Osteoblast (primary cell): ENCODE measurements around the gene ABCC3. TPM values are rescaled to one million over a fixed set of nuclear protein-coding genes. Genes with fewer than 3 reads are reported as not detected.

Experiments
- DNase-seq: peaks from one replicate; pipeline ENCODE4 v3.0.0; 2011; ENCODE audit warnings: low spot score, mixed read lengths; ENCODE audit not compliant: insufficient read length; ENCODE audit errors: missing footprints
- H2AFZ ChIP-seq: 2 replicates; pipeline ENCODE4 v1.6.0; 2011; ENCODE audit warnings: mild to moderate bottlenecking, low read length
- H3K27ac ChIP-seq: 2 replicates; pipeline ENCODE4 v1.5.1; 2011; ENCODE audit warnings: mild to moderate bottlenecking, low read depth, low read length, moderate library complexity
- H3K27me3 ChIP-seq: 2 replicates; pipeline ENCODE4 v1.6.0; 2012; ENCODE audit warnings: mild to moderate bottlenecking, control low read depth, inconsistent platforms, low read length, moderate library complexity; ENCODE audit not compliant: insufficient read depth
- H3K36me3 ChIP-seq: 2 replicates; pipeline ENCODE4 v1.5.1; 2011; ENCODE audit warnings: mild to moderate bottlenecking, low read length, control low read depth, moderate library complexity; ENCODE audit not compliant: insufficient read depth
- H3K4me1 ChIP-seq: 2 replicates; pipeline ENCODE4 v1.5.1; 2011; ENCODE audit warnings: mild to moderate bottlenecking, low read length, control low read depth, moderate library complexity; ENCODE audit not compliant: insufficient read depth
- H3K4me2 ChIP-seq: 2 replicates; pipeline ENCODE4 v1.6.0; 2011; ENCODE audit warnings: mild to moderate bottlenecking, low read length; ENCODE audit not compliant: insufficient read depth
- H3K4me3 ChIP-seq: fragments of 200-600 bp; sonication (generic); 3 replicates; pipeline ENCODE4 v1.5.1; 2012; ENCODE audit warnings: mild to moderate bottlenecking, low read length, inconsistent platforms; ENCODE audit not compliant: insufficient read depth
- H3K79me2 ChIP-seq: 2 replicates; pipeline ENCODE4 v1.6.0; 2012; ENCODE audit warnings: mild to moderate bottlenecking, low read length, control low read depth, inconsistent platforms; ENCODE audit not compliant: insufficient read depth
- H3K9me3 ChIP-seq: 2 replicates; pipeline ENCODE4 v1.5.1; 2011; ENCODE audit warnings: low read depth, low read length, control low read depth
- H4K20me1 ChIP-seq: 2 replicates; pipeline ENCODE4 v1.6.0; 2012; ENCODE audit warnings: mild to moderate bottlenecking, low read length, control low read depth; ENCODE audit not compliant: insufficient read depth
- total RNA-seq: library from RNA; depleted of rRNA; stranded (reverse); fragments of >200 nt; gene quantifications from 2 replicates; pipeline ENCODE4 v1.2.3, GENCODE V29; 2012
- TF ChIP-seq, protein P1 (sequence below): IDR thresholded peaks from 2 replicates; pipeline ENCODE4 v1.5.1; 2011; ENCODE audit warnings: mild to moderate bottlenecking, low read depth, low read length, moderate library complexity; ENCODE audit errors: extremely low read depth

Gene ABCC3
- total RNA-seq, 1 donor, result 28.6 TPM

- no peak overlapping the region for H2AFZ ChIP-seq
These were observed 4.0 kb upstream of the ABCC3 start for GRCh38 chr17:50630524-50631194.

DNA sequence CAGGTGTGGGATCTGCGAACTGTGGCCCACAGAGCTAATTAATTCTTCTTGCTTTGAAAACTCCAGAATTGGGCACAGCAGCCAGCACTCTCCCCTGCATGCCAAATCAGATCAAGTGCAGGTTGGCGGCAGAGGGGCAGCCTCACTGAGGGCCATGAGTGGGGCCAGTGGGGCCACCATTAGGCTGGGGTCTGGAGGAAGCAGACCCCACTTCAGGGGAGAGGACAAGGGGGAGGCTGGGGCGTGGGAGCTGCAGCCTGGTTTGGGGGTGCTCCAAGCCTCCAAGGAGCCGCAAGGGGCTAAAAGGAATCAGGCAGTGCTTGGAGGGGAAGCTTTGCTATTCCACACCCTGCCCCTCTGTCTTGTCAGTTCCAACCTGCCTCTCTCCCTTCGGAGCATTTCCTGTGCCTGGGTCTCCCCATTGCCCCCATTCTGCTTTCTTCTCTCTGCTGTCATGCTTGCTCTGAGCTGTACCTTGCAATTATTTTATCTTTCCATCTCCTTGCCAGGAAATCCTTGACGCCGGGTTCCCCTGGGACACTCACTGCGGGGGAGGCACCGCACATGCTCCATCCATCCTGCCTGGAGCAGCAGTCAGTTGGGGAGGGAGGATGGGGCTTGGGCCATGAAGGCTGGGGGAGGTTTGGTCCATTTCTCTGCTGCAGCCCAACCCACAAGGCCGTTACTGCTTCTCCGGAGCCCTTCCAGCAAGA is 3.3 kb upstream of the ABCC3 start:
- Histone ChIP-seq H4K20me1 (no peaks in the 10 kb centered on the region), H2AFZ (no peak overlapping the region), H3K27me3 (no peaks in the 10 kb centered on the region), H3K79me2 (peaks cover 3% of the 10 kb centered on the region), H3K4me1 (peaks cover 31% of the 10 kb centered on the region), H3K4me3 (no peak overlapping the region), H3K36me3 (no peaks in the 10 kb centered on the region), H3K4me2 (peak overlapping the region; percentile 19), H3K9me3 (no peaks in the 10 kb centered on the region), H3K27ac (no peak overlapping the region)
- TF ChIP-seq, protein P1, sequence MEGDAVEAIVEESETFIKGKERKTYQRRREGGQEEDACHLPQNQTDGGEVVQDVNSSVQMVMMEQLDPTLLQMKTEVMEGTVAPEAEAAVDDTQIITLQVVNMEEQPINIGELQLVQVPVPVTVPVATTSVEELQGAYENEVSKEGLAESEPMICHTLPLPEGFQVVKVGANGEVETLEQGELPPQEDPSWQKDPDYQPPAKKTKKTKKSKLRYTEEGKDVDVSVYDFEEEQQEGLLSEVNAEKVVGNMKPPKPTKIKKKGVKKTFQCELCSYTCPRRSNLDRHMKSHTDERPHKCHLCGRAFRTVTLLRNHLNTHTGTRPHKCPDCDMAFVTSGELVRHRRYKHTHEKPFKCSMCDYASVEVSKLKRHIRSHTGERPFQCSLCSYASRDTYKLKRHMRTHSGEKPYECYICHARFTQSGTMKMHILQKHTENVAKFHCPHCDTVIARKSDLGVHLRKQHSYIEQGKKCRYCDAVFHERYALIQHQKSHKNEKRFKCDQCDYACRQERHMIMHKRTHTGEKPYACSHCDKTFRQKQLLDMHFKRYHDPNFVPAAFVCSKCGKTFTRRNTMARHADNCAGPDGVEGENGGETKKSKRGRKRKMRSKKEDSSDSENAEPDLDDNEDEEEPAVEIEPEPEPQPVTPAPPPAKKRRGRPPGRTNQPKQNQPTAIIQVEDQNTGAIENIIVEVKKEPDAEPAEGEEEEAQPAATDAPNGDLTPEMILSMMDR, result no peak
- peak; percentile 94 for DNase-seq

More at GRCh38 chr17:50630524-50631194, 4.0 kb upstream of the ABCC3 start:
- Histone ChIP-seq H3K27ac (no peak overlapping the region), H3K36me3 (no peaks in the 10 kb centered on the region), H3K27me3 (no peaks in the 10 kb centered on the region), H3K9me3 (no peaks in the 10 kb centered on the region), H3K4me1 (peaks cover 24% of the 10 kb centered on the region), H3K4me2 (no peak overlapping the region), H3K79me2 (peaks cover 3% of the 10 kb centered on the region), H4K20me1 (no peaks in the 10 kb centered on the region), H3K4me3 (no peak overlapping the region)
- DNase-seq, result peak; percentile 93
- TF ChIP-seq, protein P1, result peak; percentile 65

GRCh38 chr17:50631908-50632571 is 2.6 kb upstream of the ABCC3 start:
- Histone ChIP-seq H3K27me3 (no peaks in the 10 kb centered on the region), H3K79me2 (peaks cover 3% of the 10 kb centered on the region), H2AFZ (no peak overlapping the region), H3K4me1 (peaks cover 37% of the 10 kb centered on the region), H3K4me3 (no peak overlapping the region), H3K27ac (no peak overlapping the region), H4K20me1 (no peaks in the 10 kb centered on the region), H3K36me3 (no peaks in the 10 kb centered on the region), H3K9me3 (no peaks in the 10 kb centered on the region), H3K4me2 (peak overlapping the region; percentile 19)
- DNase-seq, result peak; percentile 82
- TF ChIP-seq, protein P1, result no peak

DNA sequence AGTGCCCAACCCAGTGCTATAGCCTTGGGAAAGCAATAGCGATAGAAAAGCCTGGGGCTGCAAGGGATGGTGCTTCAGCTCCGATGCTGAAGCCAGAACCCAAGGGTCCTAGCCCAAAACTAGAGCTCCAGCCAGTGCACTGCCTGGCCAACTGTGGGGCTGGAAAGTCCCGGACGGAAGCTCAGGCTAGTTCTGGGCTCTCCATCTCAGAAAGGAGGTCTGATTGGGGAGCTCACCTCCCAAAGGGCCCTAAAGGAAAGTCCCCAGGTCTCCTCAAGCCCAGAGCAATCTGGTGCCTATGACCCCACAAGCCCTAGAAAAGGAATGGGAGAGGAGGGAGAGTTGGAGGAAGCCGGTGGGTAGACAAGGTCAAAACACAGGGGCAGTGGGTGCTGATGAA is 2.0 kb upstream of the ABCC3 start:
- H3K4me2 ChIP-seq, result no peak overlapping the region
- H3K27ac ChIP-seq, result no peak overlapping the region
- H3K4me1 ChIP-seq, result peaks cover 42% of the 10 kb centered on the region
- peaks cover 3% of the 10 kb centered on the region for H3K79me2 ChIP-seq
- H4K20me1 ChIP-seq, result no peaks in the 10 kb centered on the region
- no peaks in the 10 kb centered on the region for H3K9me3 ChIP-seq
- no peak overlapping the region for H3K4me3 ChIP-seq
- H3K27me3 ChIP-seq, result no peaks in the 10 kb centered on the region
- no peaks in the 10 kb centered on the region for H3K36me3 ChIP-seq
- H2AFZ ChIP-seq, result no peak overlapping the region
- peak; percentile 53 for DNase-seq
- TF ChIP-seq, protein P1, result no peak
